ENCODE results near the gene STRADB.
"Not testable (repeated sequence)": the region's sequence is repeated elsewhere in the genome, so short reads cannot be mapped to it uniquely, and the experiment has no call there.

Gene STRADB

GRCh38 chr2:201451292-201452057 is at the start of gene STRADB, which contains the start of gene TRAK2:
Gene STRADB (plus strand): TSS chr2:201451740. CDS start chr2:201454841, 3,101 bp downstream.
Gene TRAK2 (minus strand): TSS chr2:201451458. CDS start chr2:201420507, 30,951 bp downstream.
- DNase-seq, result peak; percentile 86

- no peak for DNase-seq
These were observed 49.7 kb upstream of the STRADB start for GRCh38 chr2:201401815-201402214.

- no peak for DNase-seq
These were observed 48.6 kb upstream of the STRADB start for GRCh38 chr2:201402651-201403562.

- no peak for DNase-seq
These were observed 47.7 kb upstream of the STRADB start for GRCh38 chr2:201403880-201404279.

GRCh38 chr2:201404699-201405280 is 46.8 kb upstream of the STRADB start:
- no peak for DNase-seq

- DNase-seq, result peak; percentile 30
These were observed 45.4 kb upstream of the STRADB start for GRCh38 chr2:201406077-201406662.

- no peak for DNase-seq
These were observed 44.3 kb upstream of the STRADB start for GRCh38 chr2:201407265-201407664.

GRCh38 chr2:201408931-201409330 is 42.6 kb upstream of the STRADB start:
- no peak for DNase-seq

- DNase-seq, result no peak
These were observed 40.1 kb upstream of the STRADB start for GRCh38 chr2:201411421-201411820.

GRCh38 chr2:201413143-201413542 is 38.4 kb upstream of the STRADB start:
- no peak for DNase-seq

- no peak for DNase-seq
These were observed 38.0 kb upstream of the STRADB start for GRCh38 chr2:201413552-201413951.

- no peak for DNase-seq
These were observed 37.2 kb upstream of the STRADB start for GRCh38 chr2:201414099-201415023.

GRCh38 chr2:201415149-201415548 is 36.4 kb upstream of the STRADB start:
- no peak for DNase-seq

GRCh38 chr2:201419057-201419635 is 32.4 kb upstream of the STRADB start:
- DNase-seq, result no peak

- DNase-seq, result no peak
These were observed 31.6 kb upstream of the STRADB start for GRCh38 chr2:201419986-201420385.

- no peak for DNase-seq
These were observed 31.0 kb upstream of the STRADB start for GRCh38 chr2:201420442-201421113.

GRCh38 chr2:201425952-201426351 is 25.6 kb upstream of the STRADB start:
- no peak for DNase-seq

- not testable (repeated sequence) for DNase-seq
These were observed 23.2 kb upstream of the STRADB start for GRCh38 chr2:201428366-201428765.

- DNase-seq, result not testable (repeated sequence)
These were observed 21.7 kb upstream of the STRADB start for GRCh38 chr2:201429835-201430234.

- DNase-seq, result not testable (repeated sequence)
These were observed 21.2 kb upstream of the STRADB start for GRCh38 chr2:201430322-201430721.

- no peak for DNase-seq
These were observed 20.7 kb upstream of the STRADB start for GRCh38 chr2:201430839-201431238.
